ENCODE measurements around the gene PLEKHG5. TPM values are rescaled to one million over a fixed set of nuclear protein-coding genes. Genes with fewer than 3 reads are reported as not detected.

PLEKHG5 gene
- polyA plus RNA-seq, 1 experiment = 4.3 TPM

- POLR2A ChIA-PET = no interaction called here
- no peaks in the 10 kb centered on the region for H3K36me3 ChIP-seq (ENCODE audit: control insufficient read depth, insufficient read depth, low read length)
- H3K27me3 ChIP-seq (ENCODE audit: control insufficient read depth, insufficient read depth, low read length) = no peaks in the 10 kb centered on the region
- DNase-seq (ENCODE audit: low read depth) = no peak
- TF ChIP-seq CTCF (IDR thresholded peaks at IDR 0.05; ENCODE audit: insufficient read depth, low read depth, low read length) = no peak
- peak overlapping the region; percentile 53 for H3K4me3 ChIP-seq (ENCODE audit: low read depth, low read length)
- CTCF ChIA-PET = interaction anchor here (1.4 to 1.6 kb wide), 2 partner anchors 12 to 22 kb away, joined by 3 read pairs; no protein-coding TSS in a partner anchor
Observed at GRCh38 chr1:6497215-6497866, 5.9 kb upstream of the PLEKHG5 start.

GRCh38 chr1:6496890-6497214 lies 5.4 kb upstream of the PLEKHG5 start:
- no peaks in the 10 kb centered on the region for H3K36me3 ChIP-seq (ENCODE audit: control insufficient read depth, insufficient read depth, low read length)
- no peak for DNase-seq (ENCODE audit: low read depth)
- peak overlapping the region; percentile 53 for H3K4me3 ChIP-seq (ENCODE audit: low read depth, low read length)
- POLR2A ChIA-PET = no interaction called here
- CTCF ChIA-PET = interaction anchor here (1.0 to 2.5 kb wide), 2 partner anchors 26 to 58 kb away, joined by 5 to 7 read pairs; partner anchors contain the start of gene NOL9
- no peak for TF ChIP-seq CTCF (IDR thresholded peaks at IDR 0.05; ENCODE audit: insufficient read depth, low read depth, low read length)
- no peaks in the 10 kb centered on the region for H3K27me3 ChIP-seq (ENCODE audit: control insufficient read depth, insufficient read depth, low read length)

DNA sequence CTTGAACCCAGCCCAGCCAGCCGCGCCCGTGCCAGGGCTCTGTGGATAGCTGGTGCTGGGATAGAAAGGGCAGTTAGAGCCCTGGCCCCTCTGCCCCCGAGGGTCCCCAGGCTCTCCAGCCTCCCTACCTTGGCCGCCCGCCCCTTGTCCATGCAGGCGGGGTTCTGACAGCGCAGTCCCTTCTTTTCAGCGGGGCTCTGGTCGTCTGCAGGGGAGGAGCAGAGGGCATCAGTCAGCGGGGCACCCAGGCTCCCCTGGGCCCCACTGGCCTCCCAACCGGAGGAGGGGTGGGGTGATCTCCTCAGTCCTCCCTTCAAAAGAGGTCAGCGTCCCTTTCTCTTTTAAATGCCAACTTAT lies 4.9 kb upstream of the PLEKHG5 start:
- DNase-seq (ENCODE audit: low read depth) = no peak
- Histone ChIP-seq H3K27me3 (ENCODE audit: control insufficient read depth, insufficient read depth, low read length) (no peaks in the 10 kb centered on the region), H3K36me3 (ENCODE audit: control insufficient read depth, insufficient read depth, low read length) (no peaks in the 10 kb centered on the region), H3K4me3 (ENCODE audit: low read depth, low read length) (peak overlapping the region; percentile 53)
- CTCF ChIA-PET = interaction anchor here (1.0 to 2.5 kb wide), 3 partner anchors 27 to 58 kb away, joined by 4 to 7 read pairs (median 5); partner anchors contain the start of gene NOL9
- no peak for TF ChIP-seq CTCF (IDR thresholded peaks at IDR 0.05; ENCODE audit: insufficient read depth, low read depth, low read length)
- POLR2A ChIA-PET = no interaction called here

DNA sequence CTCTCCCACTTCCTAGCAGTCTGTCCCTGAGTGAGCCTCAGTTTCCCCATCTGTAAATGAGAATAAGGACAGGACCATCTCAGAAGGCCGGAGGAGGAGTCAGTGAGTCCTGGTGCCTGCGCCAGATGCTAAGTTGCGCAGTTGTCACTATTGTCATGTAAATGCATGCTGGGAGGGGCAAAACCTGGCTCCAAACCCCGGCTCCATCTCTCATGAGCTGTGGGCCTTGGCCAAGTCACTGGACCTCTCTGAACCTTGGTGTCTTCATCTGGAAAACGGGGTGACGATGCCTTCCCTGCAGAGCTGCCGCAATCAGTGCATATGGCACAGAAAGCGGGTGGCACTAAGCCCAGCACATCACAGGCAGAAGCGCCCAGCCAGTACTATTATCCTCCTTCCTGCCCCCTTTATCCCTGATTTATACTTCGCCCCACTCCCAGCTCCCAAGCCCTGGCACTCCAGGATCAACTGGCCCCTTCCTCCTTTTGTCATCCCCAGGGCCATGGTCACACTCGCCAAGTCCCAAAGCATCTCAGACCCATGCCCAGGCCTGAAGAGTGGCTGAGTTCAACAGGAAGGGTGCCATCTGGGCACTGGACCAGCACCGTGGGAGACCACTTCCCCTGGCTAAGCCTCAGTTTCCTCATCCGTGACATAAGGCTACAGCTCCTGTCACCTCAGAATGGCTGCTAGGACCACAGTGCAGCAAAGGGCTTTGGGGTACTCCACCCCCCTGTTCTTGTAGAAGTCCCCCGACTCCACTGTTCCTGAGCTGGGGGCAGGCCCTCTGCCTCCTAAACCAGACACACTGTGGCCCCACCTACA lies 4.3 kb upstream of the PLEKHG5 start:
- POLR2A ChIA-PET = no interaction called here

More for the DNA sequence above, 4.3 kb upstream of the PLEKHG5 start:
- DNase-seq (ENCODE audit: low read depth) = no peak
- peak overlapping the region; percentile 53 for H3K4me3 ChIP-seq (ENCODE audit: low read depth, low read length)
- no peaks in the 10 kb centered on the region for H3K27me3 ChIP-seq (ENCODE audit: control insufficient read depth, insufficient read depth, low read length)
- no peaks in the 10 kb centered on the region for H3K36me3 ChIP-seq (ENCODE audit: control insufficient read depth, insufficient read depth, low read length)
- TF ChIP-seq CTCF (IDR thresholded peaks at IDR 0.05; ENCODE audit: insufficient read depth, low read depth, low read length) = no peak
- CTCF ChIA-PET = interaction anchor here (1.0 to 2.5 kb wide), 4 partner anchors 12 to 59 kb away, joined by 3 to 7 read pairs (median 4); partner anchors contain the start of gene NOL9
